Measurements from ENCODE around the gene JUP.

Gene JUP

GRCh38 chr17:41775394-41776226 lies 10.9 kb downstream of the JUP start:
- H3K4me3 Mint-ChIP-seq = no peak overlapping the region

GRCh38 chr17:41773731-41774193 lies 12.7 kb downstream of the JUP start:
- Mint-ChIP-seq H3K4me3 (no peak overlapping the region), H3K36me3 (no peaks in the 10 kb centered on the region), H3K9me3 (no peaks in the 10 kb centered on the region), H3K27ac (no peak overlapping the region), H3K27me3 (peaks cover 24% of the 10 kb centered on the region), H3K4me1 (peaks cover 18% of the 10 kb centered on the region)
- ATAC-seq = no peak

More at GRCh38 chr17:41775394-41776226, 10.9 kb downstream of the JUP start:
- Mint-ChIP-seq H3K4me1 (peaks cover 21% of the 10 kb centered on the region), H3K36me3 (no peaks in the 10 kb centered on the region), H3K27me3 (peaks cover 30% of the 10 kb centered on the region), H3K27ac (no peak overlapping the region), H3K9me3 (no peaks in the 10 kb centered on the region)
- peak; percentile 13 for ATAC-seq

GRCh38 chr17:41773190-41773588 lies 13.3 kb downstream of the JUP start:
- Mint-ChIP-seq H3K27me3 (peaks cover 24% of the 10 kb centered on the region), H3K4me3 (no peak overlapping the region), H3K36me3 (no peaks in the 10 kb centered on the region), H3K9me3 (no peaks in the 10 kb centered on the region), H3K4me1 (peaks cover 14% of the 10 kb centered on the region), H3K27ac (no peak overlapping the region)
- ATAC-seq = no peak

GRCh38 chr17:41772586-41773189 lies 13.8 kb downstream of the JUP start:
- Mint-ChIP-seq H3K36me3 (no peaks in the 10 kb centered on the region), H3K4me3 (no peak overlapping the region), H3K9me3 (no peaks in the 10 kb centered on the region), H3K27ac (peak overlapping the region; percentile 78), H3K4me1 (peaks cover 14% of the 10 kb centered on the region), H3K27me3 (peaks cover 24% of the 10 kb centered on the region)
- ATAC-seq = no peak

- H3K36me3 Mint-ChIP-seq = no peaks in the 10 kb centered on the region
- H3K4me1 Mint-ChIP-seq = peaks cover 14% of the 10 kb centered on the region
- H3K27ac Mint-ChIP-seq = peak overlapping the region; percentile 78
- H3K4me3 Mint-ChIP-seq = peak overlapping the region; percentile 66
- ATAC-seq = no peak
- no peaks in the 10 kb centered on the region for H3K9me3 Mint-ChIP-seq
- H3K27me3 Mint-ChIP-seq = peaks cover 24% of the 10 kb centered on the region
Measured at GRCh38 chr17:41772218-41772585, 14.3 kb downstream of the JUP start.

- no peaks in the 10 kb centered on the region for H3K9me3 Mint-ChIP-seq
- H3K36me3 Mint-ChIP-seq = no peaks in the 10 kb centered on the region
- peaks cover 14% of the 10 kb centered on the region for H3K4me1 Mint-ChIP-seq
- H3K27ac Mint-ChIP-seq = peak overlapping the region; percentile 78
- peaks cover 24% of the 10 kb centered on the region for H3K27me3 Mint-ChIP-seq
- peak overlapping the region; percentile 66 for H3K4me3 Mint-ChIP-seq
- ATAC-seq = peak; percentile 6
Measured at GRCh38 chr17:41771389-41772206, 14.9 kb downstream of the JUP start.

GRCh38 chr17:41769985-41770384 lies 16.5 kb downstream of the JUP start:
- Mint-ChIP-seq H3K9me3 (no peaks in the 10 kb centered on the region), H3K4me1 (peaks cover 14% of the 10 kb centered on the region), H3K27me3 (peaks cover 9% of the 10 kb centered on the region), H3K4me3 (no peak overlapping the region), H3K27ac (no peak overlapping the region), H3K36me3 (peaks cover 6% of the 10 kb centered on the region)
- peak; percentile 9 for ATAC-seq

- H3K27me3 Mint-ChIP-seq = peaks cover 7% of the 10 kb centered on the region
- ATAC-seq = no peak
- H3K4me1 Mint-ChIP-seq = peaks cover 10% of the 10 kb centered on the region
- H3K27ac Mint-ChIP-seq = no peak overlapping the region
- no peak overlapping the region for H3K4me3 Mint-ChIP-seq
- no peaks in the 10 kb centered on the region for H3K9me3 Mint-ChIP-seq
- H3K36me3 Mint-ChIP-seq = peaks cover 6% of the 10 kb centered on the region
Measured at GRCh38 chr17:41769346-41769862, 17.1 kb downstream of the JUP start.

GRCh38 chr17:41768682-41769288 lies 17.7 kb downstream of the JUP start:
- Mint-ChIP-seq H3K36me3 (peaks cover 6% of the 10 kb centered on the region), H3K27ac (no peak overlapping the region), H3K9me3 (no peaks in the 10 kb centered on the region), H3K27me3 (peaks cover under 1% of the 10 kb centered on the region), H3K4me3 (no peak overlapping the region), H3K4me1 (peaks cover 7% of the 10 kb centered on the region)
- ATAC-seq = no peak

GRCh38 chr17:41767324-41768042 lies 19.0 kb downstream of the JUP start:
- H3K4me3 Mint-ChIP-seq = no peak overlapping the region

GRCh38 chr17:41766135-41766534 lies 20.4 kb downstream of the JUP start:
- Mint-ChIP-seq H3K4me3 (no peak overlapping the region), H3K27ac (no peak overlapping the region), H3K9me3 (no peaks in the 10 kb centered on the region), H3K4me1 (peaks cover 2% of the 10 kb centered on the region), H3K36me3 (peaks cover 10% of the 10 kb centered on the region), H3K27me3 (no peaks in the 10 kb centered on the region)
- ATAC-seq = no peak

More at GRCh38 chr17:41767324-41768042, 19.0 kb downstream of the JUP start:
- peaks cover 6% of the 10 kb centered on the region for H3K36me3 Mint-ChIP-seq
- H3K4me1 Mint-ChIP-seq = peaks cover 7% of the 10 kb centered on the region
- no peak for ATAC-seq
- H3K27ac Mint-ChIP-seq = no peak overlapping the region
- H3K27me3 Mint-ChIP-seq = no peaks in the 10 kb centered on the region
- no peaks in the 10 kb centered on the region for H3K9me3 Mint-ChIP-seq

GRCh38 chr17:41763327-41763726 lies 23.2 kb downstream of the JUP start:
- H3K27me3 Mint-ChIP-seq = no peaks in the 10 kb centered on the region
- no peak overlapping the region for H3K4me3 Mint-ChIP-seq
- H3K36me3 Mint-ChIP-seq = peaks cover 10% of the 10 kb centered on the region
- H3K9me3 Mint-ChIP-seq = no peaks in the 10 kb centered on the region
- no peak overlapping the region for H3K27ac Mint-ChIP-seq
- no peak for ATAC-seq
- peaks cover 8% of the 10 kb centered on the region for H3K4me1 Mint-ChIP-seq

GRCh38 chr17:41762841-41763240 lies 23.7 kb downstream of the JUP start:
- no peak for ATAC-seq
- no peak overlapping the region for H3K4me3 Mint-ChIP-seq
- peaks cover 10% of the 10 kb centered on the region for H3K36me3 Mint-ChIP-seq
- peaks cover 8% of the 10 kb centered on the region for H3K4me1 Mint-ChIP-seq
- no peak overlapping the region for H3K27ac Mint-ChIP-seq
- no peaks in the 10 kb centered on the region for H3K9me3 Mint-ChIP-seq
- H3K27me3 Mint-ChIP-seq = no peaks in the 10 kb centered on the region

GRCh38 chr17:41762391-41762790 lies 24.1 kb downstream of the JUP start:
- Mint-ChIP-seq H3K9me3 (no peaks in the 10 kb centered on the region), H3K27ac (no peak overlapping the region), H3K27me3 (no peaks in the 10 kb centered on the region), H3K4me3 (no peak overlapping the region), H3K36me3 (peaks cover 10% of the 10 kb centered on the region), H3K4me1 (peaks cover 8% of the 10 kb centered on the region)
- ATAC-seq = no peak

Measured in stimulated activated memory B cell treated with anti-CD40 and anti-IgM and Interleukin-4, amounts not matched to agents 10 μg/mL and 1 μg/mL and 100 μg/mL, for 72 hours (primary cell).